Stimulated activated CD4-positive, alpha-beta T cell treated with anti-CD3 and anti-CD28 coated beads, Interleukin-1b, Interleukin-23, amount 100 ng/mL, for 24 hours (primary cell): Measurements from ENCODE around the gene ANKLE2.
A peak's percentile ranks its signal among the peaks of the same experiment; 100 is the strongest.
"Not testable (repeated sequence)": the region's sequence is repeated elsewhere in the genome, so short reads cannot be mapped to it uniquely, and the experiment has no call there.

Experiments
- DNase-seq, 4 experiments: peaks; one replicate each; pipeline ENCODE4 v3.0.0-alpha.2; 2020; ENCODE audit warnings: low read depth in 4 of 4, low spot score in 1 of 4

Gene ANKLE2

DNA sequence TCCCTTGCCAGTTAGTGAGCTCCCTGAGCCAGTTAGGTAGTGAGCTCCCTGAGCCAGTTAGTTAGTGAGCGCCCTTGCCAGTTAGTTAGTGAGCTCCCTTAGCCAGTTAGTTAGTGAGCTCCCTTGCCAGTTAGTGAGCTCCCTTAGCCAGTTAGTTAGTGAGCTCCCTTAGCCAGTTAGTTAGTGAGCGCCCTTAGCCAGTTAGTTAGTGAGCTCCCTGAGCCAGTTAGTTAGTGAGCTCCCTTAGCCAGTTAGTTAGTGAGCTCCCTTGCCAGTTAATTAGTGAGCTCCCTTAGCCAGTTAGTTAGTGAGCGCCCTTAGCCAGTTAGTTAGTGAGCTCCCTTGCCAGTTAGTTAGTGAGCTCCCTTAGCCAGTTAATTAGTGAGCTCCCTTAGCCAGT, 69.6 kb downstream of the ANKLE2 start:
- not testable (repeated sequence) for DNase-seq

DNA sequence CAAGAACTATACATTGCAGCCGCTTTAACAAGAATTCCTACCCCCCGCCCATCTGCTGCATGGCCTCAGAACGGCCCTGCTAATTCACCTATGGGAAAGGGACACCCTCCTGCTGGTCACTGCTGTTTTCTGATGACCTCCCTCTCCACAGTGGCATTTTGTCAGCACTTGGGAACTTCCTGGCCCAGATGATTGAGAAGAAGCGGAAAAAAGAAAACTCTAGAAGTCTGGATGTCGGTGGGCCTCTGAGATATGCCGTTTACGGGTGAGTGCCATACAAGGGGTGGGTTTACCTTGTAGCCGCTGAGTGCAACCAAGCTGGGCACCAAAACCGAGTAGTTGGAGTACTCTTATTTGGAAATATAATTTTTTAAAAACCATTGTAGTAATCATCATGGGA, 71.5 kb downstream of the ANKLE2 start:
- no peak for DNase-seq

DNA sequence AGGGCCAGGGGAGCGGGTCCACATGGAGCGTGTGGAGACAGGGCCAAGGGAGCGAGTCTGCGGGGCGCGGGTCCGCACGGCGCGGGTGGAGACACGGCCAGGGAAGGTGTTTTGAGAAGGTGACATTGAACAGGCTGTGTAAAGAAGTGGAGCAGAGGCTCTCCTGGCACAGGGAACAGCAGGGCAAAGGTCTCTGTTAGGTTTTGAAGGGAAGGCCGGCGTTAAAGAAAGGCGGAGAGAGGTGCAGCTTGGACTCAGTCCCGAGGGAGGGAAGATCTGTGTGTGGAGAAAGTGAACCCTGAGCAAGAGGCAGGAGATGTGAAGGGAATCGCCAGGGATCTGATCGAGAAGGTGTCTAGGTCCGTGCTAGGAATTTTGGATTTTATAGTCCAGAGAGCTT, 72.4 kb downstream of the ANKLE2 start:
- no peak for DNase-seq

DNA sequence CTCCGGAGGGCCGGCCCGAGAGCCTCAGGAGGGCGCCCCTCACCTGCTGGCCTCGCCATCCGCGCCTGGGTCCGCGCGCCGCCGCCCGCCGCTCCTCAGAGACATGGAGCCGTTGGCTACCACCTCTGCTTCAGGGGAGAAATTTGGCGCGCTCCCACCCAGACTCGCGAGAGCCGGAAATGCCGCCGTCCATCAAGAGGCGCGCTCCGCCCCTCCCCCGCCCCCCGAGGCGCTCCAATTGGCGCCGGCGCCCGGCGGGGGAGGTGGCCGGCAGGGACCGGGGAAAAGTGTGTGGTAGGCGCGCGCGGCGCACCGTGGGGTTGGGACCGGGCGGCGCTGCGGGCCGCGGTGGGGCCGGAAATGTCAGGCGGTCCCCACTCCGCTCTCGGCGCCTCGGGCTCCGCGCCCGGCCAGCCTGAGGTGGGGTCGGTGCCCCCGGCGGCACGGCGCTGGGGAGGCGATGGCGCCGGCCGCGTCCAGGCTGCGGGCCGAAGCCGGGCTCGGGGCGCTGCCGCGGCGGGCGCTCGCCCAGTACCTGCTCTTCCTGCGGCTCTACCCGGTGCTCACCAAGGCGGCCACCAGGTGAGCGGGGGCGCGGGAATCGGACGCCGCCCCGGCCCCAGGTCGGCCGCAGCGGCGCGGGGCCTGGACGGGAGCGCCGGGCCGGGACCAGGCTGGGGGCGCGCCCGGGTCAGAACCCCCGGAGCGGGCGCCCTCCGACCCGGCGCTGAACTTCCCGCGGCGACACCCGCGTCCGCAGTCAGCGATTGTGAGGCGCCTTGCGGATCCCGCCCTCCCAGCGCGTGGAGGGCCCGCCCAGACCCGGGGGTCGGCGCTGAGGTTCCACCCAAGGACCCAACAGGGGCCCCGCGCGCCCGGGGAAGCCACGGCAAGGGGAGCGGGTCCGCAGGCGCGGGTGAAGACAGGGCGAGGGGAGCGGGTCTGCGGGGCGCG, 74.1 kb downstream of the ANKLE2 start, which contains the start of the genes POLE and PXMP2:
Gene POLE (minus strand): TSS at position 132 of the 954 bp plus-strand sequence. CDS start 27 bp downstream, at position 105.
Gene PXMP2 (plus strand): TSS at position 377 of the 954 bp plus-strand sequence. CDS start 84 bp downstream, at position 461.
- peak; percentile 92 to 97 (median 92) for DNase-seq

DNA sequence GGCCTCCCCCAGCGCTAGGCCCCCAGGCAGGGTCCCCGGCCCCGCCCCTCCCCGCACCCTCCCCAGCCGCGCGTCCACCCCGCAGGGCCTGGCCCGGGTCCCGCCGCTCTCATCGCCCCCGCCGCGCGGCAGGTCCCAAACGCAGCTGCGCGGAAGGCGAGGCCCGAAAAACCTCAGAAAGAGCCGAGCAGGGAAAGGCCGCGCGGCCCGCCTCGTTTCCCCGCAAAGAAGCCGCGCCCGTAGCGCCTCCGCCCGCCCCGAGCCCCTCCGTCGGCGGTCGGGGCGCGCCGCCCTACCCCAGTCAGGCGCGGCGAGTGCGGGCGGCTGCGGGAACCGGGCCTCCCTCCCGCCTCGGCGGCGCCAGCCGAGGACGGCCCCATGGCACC, 74.8 kb downstream of the ANKLE2 start:
- DNase-seq, result peak in 1 of 4 experiments; percentile 21

DNA sequence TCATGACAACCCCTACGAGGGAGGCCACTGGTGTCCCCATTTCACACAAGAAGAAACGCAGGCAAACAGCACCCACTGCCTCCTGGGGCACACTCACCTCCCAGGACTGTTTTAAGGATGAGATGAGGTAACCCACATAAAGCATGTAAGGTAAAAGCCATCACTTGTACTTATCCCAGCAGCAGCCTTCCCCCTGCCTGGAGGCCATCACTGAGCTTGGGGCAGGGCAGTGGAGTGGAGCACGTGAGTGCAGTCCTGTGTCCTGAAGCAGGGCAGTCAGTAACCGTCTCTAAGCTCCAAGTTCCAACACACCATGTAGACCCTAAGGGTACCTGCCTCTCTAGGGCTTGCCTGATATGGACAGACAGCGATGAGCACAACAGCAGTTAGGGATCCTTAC, 76.2 kb downstream of the ANKLE2 start:
- no peak for DNase-seq

DNA sequence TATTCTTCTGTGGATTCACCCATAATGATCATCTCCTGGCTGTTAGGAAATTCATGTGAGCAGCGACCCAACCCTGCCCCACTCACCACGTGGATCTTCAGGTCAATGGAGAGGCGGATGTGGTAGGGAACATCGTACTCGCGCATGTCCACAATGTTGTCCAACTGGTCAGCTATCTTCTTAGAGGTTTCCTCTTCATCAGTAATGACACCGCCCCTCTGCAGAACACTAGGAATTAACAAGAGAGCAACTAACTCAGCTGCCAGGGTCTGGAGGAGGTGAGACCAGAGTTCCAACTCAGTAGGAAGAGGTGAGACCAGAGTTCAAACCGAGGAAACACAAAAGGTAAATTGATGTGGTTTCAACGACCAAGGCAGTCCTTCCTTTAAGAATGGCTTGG, 84.1 kb downstream of the ANKLE2 start:
- DNase-seq, result no peak

DNA sequence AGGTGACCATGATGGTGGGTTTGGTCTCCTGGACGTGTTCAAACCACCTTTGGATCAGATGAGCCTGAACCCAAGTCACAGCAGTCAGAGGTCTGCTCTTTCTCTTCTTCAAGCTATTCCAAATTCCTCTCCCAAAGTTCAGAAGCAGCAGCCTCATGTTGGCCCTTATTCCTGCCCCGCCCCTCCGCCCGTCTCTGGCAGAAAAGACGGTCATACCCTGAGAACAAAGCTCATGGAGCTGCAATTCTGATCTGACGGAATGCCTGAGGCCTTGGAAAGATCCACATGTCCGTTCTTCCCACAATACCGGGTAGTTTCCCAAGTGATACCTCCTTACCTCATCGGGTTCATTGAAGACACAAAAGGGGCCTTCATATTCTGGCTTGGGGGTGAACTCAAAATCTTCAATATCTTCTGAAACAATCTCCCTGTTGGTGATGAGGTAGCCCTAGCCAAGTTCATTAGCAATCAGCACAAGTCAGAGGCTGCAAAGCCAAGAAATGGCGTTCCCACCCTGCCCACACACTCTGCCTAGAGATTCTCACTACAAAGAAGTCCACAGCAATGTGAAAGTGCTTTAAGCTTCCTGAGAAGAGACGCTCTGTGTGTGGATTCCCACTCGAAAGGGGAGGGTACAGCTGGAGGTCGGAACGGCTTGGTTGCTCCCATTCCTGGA, 85.7 kb downstream of the ANKLE2 start:
- DNase-seq, result no peak
